Liver (tissue), 9 donors: ENCODE measurements around the gene FLT1. TPM values are rescaled to one million over a fixed set of nuclear protein-coding genes. Genes with fewer than 3 reads are reported as not detected.
A peak's percentile ranks its signal among the peaks of the same experiment; 100 is the strongest.

Source experiments
- DNase-seq: peaks from one replicate; pipeline ENCODE4 v3.0.0-alpha.2; 2017; ENCODE audit warnings: low spot score
- H3K27ac ChIP-seq, 2 donors: one replicate each; pipeline ENCODE4 v1.7.0; 2013; ENCODE audit warnings: inconsistent platforms in 2 of 2, low read length in 2 of 2, control low read depth in 1 of 2, low read depth in 1 of 2, mild to moderate bottlenecking in 1 of 2
- H3K27me3 ChIP-seq, 4 donors: one replicate each; pipeline versions ENCODE4 v1.6.1 to v1.7.0; 2013; ENCODE audit warnings: low read length in 3 of 4, inconsistent platforms in 1 of 4, mild to moderate bottlenecking in 1 of 4, moderate library complexity in 1 of 4; ENCODE audit not compliant: control insufficient read depth in 4 of 4, insufficient read depth in 4 of 4
- H3K36me3 ChIP-seq, 4 donors: one replicate each; pipeline versions ENCODE4 v1.6.1 to v1.7.0; 2013; ENCODE audit warnings: low read length in 3 of 4, mild to moderate bottlenecking in 3 of 4, low read depth in 1 of 4, moderate library complexity in 1 of 4; ENCODE audit not compliant: control insufficient read depth in 4 of 4, insufficient read depth in 3 of 4
- H3K4me1 ChIP-seq, 4 donors: one replicate each; pipeline versions ENCODE4 v1.6.1 to v1.7.0; 2013; ENCODE audit warnings: low read length in 3 of 4, mild to moderate bottlenecking in 3 of 4, moderate library complexity in 1 of 4; ENCODE audit not compliant: control insufficient read depth in 4 of 4, insufficient read depth in 4 of 4
- H3K4me3 ChIP-seq, 3 donors: one replicate each; pipeline versions ENCODE4 v1.6.1 to v1.7.0; 2013; ENCODE audit warnings: low read length in 3 of 3, control low read depth in 1 of 3, low read depth in 1 of 3, mild to moderate bottlenecking in 1 of 3
- H3K9ac ChIP-seq, 2 donors: one replicate each; pipeline ENCODE4 v1.7.0; 2013; ENCODE audit warnings: low read length in 2 of 2, mild to moderate bottlenecking in 2 of 2, moderate library complexity in 2 of 2, control low read depth in 1 of 2, low read depth in 1 of 2
- H3K9me3 ChIP-seq, 4 donors: one replicate each; pipeline versions ENCODE4 v1.6.1 to v1.7.0; 2013; ENCODE audit warnings: low read length in 3 of 4; ENCODE audit not compliant: control insufficient read depth in 4 of 4
- ATF3 ChIP-seq: IDR thresholded peaks from 2 replicates; pipeline ENCODE4 v1.6.1; 2016; ENCODE audit warnings: antibody characterized with exemption
- CTCF ChIP-seq: fragments of 150-350 bp; IDR thresholded peaks from 2 replicates; pipeline ENCODE4 v1.5.1; 2017; ENCODE audit warnings: improper control_type of control experiment, low read depth, low read length; ENCODE audit not compliant: missing input control
- EGR1 ChIP-seq, 2 donors: IDR thresholded peaks; 2 replicates each; pipeline ENCODE4 v1.6.1; 2016 to 2018; ENCODE audit warnings: antibody characterized with exemption in 2 of 2, low read depth in 2 of 2
- FOXA1 ChIP-seq: IDR thresholded peaks from 2 replicates; pipeline ENCODE4 v1.6.1; 2016; ENCODE audit warnings: antibody characterized with exemption
- FOXA2 ChIP-seq: IDR thresholded peaks from 2 replicates; pipeline ENCODE4 v1.6.1; 2016; ENCODE audit warnings: antibody characterized with exemption
- GABPA ChIP-seq, 2 donors: IDR thresholded peaks in 1 of 2; conservative IDR thresholded peaks in 1 of 2; 2 replicates each; pipeline ENCODE4 v1.6.1; 2016; ENCODE audit warnings: antibody characterized with exemption in 2 of 2, mild to moderate bottlenecking in 1 of 2, moderate library complexity in 1 of 2
- HNF4A ChIP-seq, 2 donors: conservative IDR thresholded peaks; 2 replicates each; pipeline ENCODE4 v1.6.1; 2016; ENCODE audit warnings: antibody characterized with exemption in 2 of 2, mild to moderate bottlenecking in 2 of 2
- HNF4G ChIP-seq: IDR thresholded peaks from 2 replicates; pipeline ENCODE4 v1.6.1; 2016; ENCODE audit warnings: antibody characterized with exemption
- MAX ChIP-seq: IDR thresholded peaks from 2 replicates; pipeline ENCODE4 v1.6.1; 2016; ENCODE audit warnings: antibody characterized with exemption
- NR2F2 ChIP-seq: IDR thresholded peaks from 2 replicates; pipeline ENCODE4 v1.6.1; 2016; ENCODE audit warnings: antibody characterized with exemption
- RAD21 ChIP-seq, 2 donors: IDR thresholded peaks; 2 replicates each; pipeline ENCODE4 v1.6.1; 2016; ENCODE audit warnings: antibody characterized with exemption in 2 of 2, mild to moderate bottlenecking in 2 of 2
- REST ChIP-seq: IDR thresholded peaks from 2 replicates; pipeline ENCODE4 v1.6.1; 2016; ENCODE audit warnings: antibody characterized with exemption, mild to moderate bottlenecking
- RXRA ChIP-seq, 2 donors: IDR thresholded peaks; 2 replicates each; pipeline ENCODE4 v1.6.1; 2017 to 2018; ENCODE audit warnings: antibody characterized with exemption in 2 of 2, mild to moderate bottlenecking in 1 of 2
- TAF1 ChIP-seq: conservative IDR thresholded peaks from 2 replicates; pipeline ENCODE4 v1.6.1; 2016; ENCODE audit warnings: antibody characterized with exemption, mild to moderate bottlenecking
- YY1 ChIP-seq: IDR thresholded peaks from 2 replicates; pipeline ENCODE4 v1.6.1; 2016; ENCODE audit warnings: antibody characterized with exemption, mild to moderate bottlenecking
- ZBTB33 ChIP-seq: IDR thresholded peaks from 2 replicates; pipeline ENCODE4 v1.6.1; 2016; ENCODE audit warnings: antibody characterized with exemption
- WGBS: extraction: QIAGEN DNeasy Blood & Tissue Kit; methylation state at CpG from one replicate; pipeline ENCODE4 v1.1.7; 2013; 5-methylcytosine and 5-hydroxymethylcytosine counted together
- polyA plus RNA-seq, 2 donors: library from polyadenylated mRNA; stranded (reverse) in 1 of 2; unstranded in 1 of 2; fragments of 200-250 nt in 1 of 2; fragments of >200 nt in 1 of 2; fragmentation: Nextera tagmentation in 1 of 2; extraction: Ambion mirVana in 1 of 2; gene quantifications; one replicate each; pipeline versions ENCODE4 v1.2.1 to v1.2.3, GENCODE V29; 2013 to 2015
- total RNA-seq, 2 donors: library from RNA; depleted of rRNA; stranded (reverse); fragments of >200 nt; gene quantifications; one replicate each; pipeline ENCODE4 v1.2.3, GENCODE V29; 2014
- donor health status: healthy.
- donor health status: healthy.
- donor health status: healthy.
- donor health status: healthy.
- donor health status: healthy.

Gene FLT1
- total and polyA plus RNA-seq, 4 donors = 4.1 to 19.7 (median 9.3) TPM

- TF ChIP-seq EGR1 (IDR thresholded peaks at IDR 0.05; ENCODE audit: low read depth in 2 of 2) = no peak
- no peak for TF ChIP-seq TAF1
- TF ChIP-seq RXRA (IDR thresholded peaks at IDR 0.05) = no peak
Measured at GRCh38 chr13:28380319-28380718, 114.6 kb downstream of the FLT1 start (continued).

- Histone ChIP-seq H3K4me3 (no peak overlapping the region), H3K27me3 (peaks cover 0 to 8% (median 0%) of the 10 kb centered on the region in 4 donors), H3K27ac (no peak overlapping the region), H3K9me3 (no peaks in the 10 kb centered on the region), H3K4me1 (no peaks in the 10 kb centered on the region), H3K9ac (no peak overlapping the region), H3K36me3 (no peaks in the 10 kb centered on the region)
- WGBS = 83% methylated on average over 12 of the region's 12 CpGs
- no peak for DNase-seq
- TF ChIP-seq CTCF (no peak), NR2F2 (peak; percentile 54)
Measured at GRCh38 chr13:28379371-28380083, 115.4 kb downstream of the FLT1 start.

GRCh38 chr13:28376604-28377003 is 118.3 kb downstream of the FLT1 start:
- Histone ChIP-seq H3K4me1 (peaks cover 0 to 4% (median 0%) of the 10 kb centered on the region in 4 donors), H3K27ac (no peak overlapping the region), H3K9ac (no peak overlapping the region), H3K36me3 (no peaks in the 10 kb centered on the region), H3K4me3 (no peak overlapping the region), H3K9me3 (no peaks in the 10 kb centered on the region), H3K27me3 (peaks cover 0 to 2% (median 0%) of the 10 kb centered on the region in 4 donors)
- TF ChIP-seq FOXA1 (no peak), FOXA2 (no peak), TAF1 (no peak), RXRA (IDR thresholded peaks at IDR 0.05) (no peak), ZBTB33 (no peak), MAX (no peak), HNF4G (no peak), REST (no peak), YY1 (no peak), NR2F2 (no peak), CTCF (no peak), HNF4A (conservative IDR thresholded peaks at IDR 0.05) (no peak), EGR1 (IDR thresholded peaks at IDR 0.05; ENCODE audit: low read depth in 2 of 2) (no peak), ATF3 (no peak), GABPA (IDR thresholded peaks at IDR 0.05 in 1 of 2, conservative IDR thresholded peaks at IDR 0.05 in 1 of 2) (no peak), RAD21 (IDR thresholded peaks at IDR 0.05) (no peak)
- WGBS = 50% methylated on average over 2 of the region's 2 CpGs
- no peak for DNase-seq
